DMS79 (cell line): ENCODE data around the gene CHRNA9.
"Not testable (repeated sequence)": the region's sequence is repeated elsewhere in the genome, so short reads cannot be mapped to it uniquely, and the experiment has no call there.

Experiments
- DNase-seq: peaks from one replicate; lab custom pipeline; 2025; lab: John Stamatoyannopoulos, UW

CHRNA9 gene

GRCh38 chr4:40334591-40335524, at the start of gene CHRNA9:
TSS of gene CHRNA9 (plus strand) at chr4:40335333. CDS start at chr4:40335468, 135 bp downstream.
- DNase-seq: no peak

- no peak for DNase-seq
These were observed 49.4 kb upstream of the CHRNA9 start for GRCh38 chr4:40285692-40286091.

- no peak for DNase-seq
These were observed 46.6 kb upstream of the CHRNA9 start for GRCh38 chr4:40288566-40288965.

GRCh38 chr4:40289366-40290188, 45.6 kb upstream of the CHRNA9 start:
- DNase-seq: no peak

GRCh38 chr4:40290611-40291186, 44.4 kb upstream of the CHRNA9 start:
- DNase-seq: not testable (repeated sequence)

- DNase-seq: no peak
These were observed 42.8 kb upstream of the CHRNA9 start for GRCh38 chr4:40292313-40292759.

- no peak for DNase-seq
These were observed 40.8 kb upstream of the CHRNA9 start for GRCh38 chr4:40294339-40294738.

- not testable (repeated sequence) for DNase-seq
These were observed 40.1 kb upstream of the CHRNA9 start for GRCh38 chr4:40295030-40295429.

- DNase-seq: no peak
These were observed 39.6 kb upstream of the CHRNA9 start for GRCh38 chr4:40295572-40295971.

GRCh38 chr4:40299126-40299525, 36.0 kb upstream of the CHRNA9 start:
- no peak for DNase-seq

GRCh38 chr4:40299811-40300292, 35.3 kb upstream of the CHRNA9 start:
- no peak for DNase-seq

- DNase-seq: no peak
These were observed 34.6 kb upstream of the CHRNA9 start for GRCh38 chr4:40300371-40301162.

- DNase-seq: no peak
These were observed 33.5 kb upstream of the CHRNA9 start for GRCh38 chr4:40301603-40302002.

- no peak for DNase-seq
These were observed 31.4 kb upstream of the CHRNA9 start for GRCh38 chr4:40303751-40304150.

- DNase-seq: no peak
These were observed 29.6 kb upstream of the CHRNA9 start for GRCh38 chr4:40305328-40306170.

- DNase-seq: no peak
These were observed 28.9 kb upstream of the CHRNA9 start for GRCh38 chr4:40306226-40306625.

GRCh38 chr4:40306976-40307375, 28.2 kb upstream of the CHRNA9 start:
- DNase-seq: no peak

- no peak for DNase-seq
These were observed 27.3 kb upstream of the CHRNA9 start for GRCh38 chr4:40307627-40308497.

- DNase-seq: no peak
These were observed 26.5 kb upstream of the CHRNA9 start for GRCh38 chr4:40308528-40309122.
